Measurements from ENCODE around the gene PRR30. TPM values are rescaled to one million over a fixed set of nuclear protein-coding genes. Genes with fewer than 3 reads are reported as not detected.
"Not testable (repeated sequence)": the region's sequence is repeated elsewhere in the genome, so short reads cannot be mapped to it uniquely, and the experiment has no call there.

Gene PRR30
- total RNA-seq, 1 donor, result not detected

GRCh38 chr2:27178469-27178868, 39.3 kb upstream of the PRR30 start:
- TF ChIP-seq, protein P1, sequence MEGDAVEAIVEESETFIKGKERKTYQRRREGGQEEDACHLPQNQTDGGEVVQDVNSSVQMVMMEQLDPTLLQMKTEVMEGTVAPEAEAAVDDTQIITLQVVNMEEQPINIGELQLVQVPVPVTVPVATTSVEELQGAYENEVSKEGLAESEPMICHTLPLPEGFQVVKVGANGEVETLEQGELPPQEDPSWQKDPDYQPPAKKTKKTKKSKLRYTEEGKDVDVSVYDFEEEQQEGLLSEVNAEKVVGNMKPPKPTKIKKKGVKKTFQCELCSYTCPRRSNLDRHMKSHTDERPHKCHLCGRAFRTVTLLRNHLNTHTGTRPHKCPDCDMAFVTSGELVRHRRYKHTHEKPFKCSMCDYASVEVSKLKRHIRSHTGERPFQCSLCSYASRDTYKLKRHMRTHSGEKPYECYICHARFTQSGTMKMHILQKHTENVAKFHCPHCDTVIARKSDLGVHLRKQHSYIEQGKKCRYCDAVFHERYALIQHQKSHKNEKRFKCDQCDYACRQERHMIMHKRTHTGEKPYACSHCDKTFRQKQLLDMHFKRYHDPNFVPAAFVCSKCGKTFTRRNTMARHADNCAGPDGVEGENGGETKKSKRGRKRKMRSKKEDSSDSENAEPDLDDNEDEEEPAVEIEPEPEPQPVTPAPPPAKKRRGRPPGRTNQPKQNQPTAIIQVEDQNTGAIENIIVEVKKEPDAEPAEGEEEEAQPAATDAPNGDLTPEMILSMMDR (IDR thresholded peaks at IDR 0.05; ENCODE audit: insufficient read depth, low read length), result no peak
- no peak overlapping the region for H3K4me3 ChIP-seq (ENCODE audit: low read depth, low read length)
- no peak for DNase-seq (ENCODE audit: low read depth)

DNA sequence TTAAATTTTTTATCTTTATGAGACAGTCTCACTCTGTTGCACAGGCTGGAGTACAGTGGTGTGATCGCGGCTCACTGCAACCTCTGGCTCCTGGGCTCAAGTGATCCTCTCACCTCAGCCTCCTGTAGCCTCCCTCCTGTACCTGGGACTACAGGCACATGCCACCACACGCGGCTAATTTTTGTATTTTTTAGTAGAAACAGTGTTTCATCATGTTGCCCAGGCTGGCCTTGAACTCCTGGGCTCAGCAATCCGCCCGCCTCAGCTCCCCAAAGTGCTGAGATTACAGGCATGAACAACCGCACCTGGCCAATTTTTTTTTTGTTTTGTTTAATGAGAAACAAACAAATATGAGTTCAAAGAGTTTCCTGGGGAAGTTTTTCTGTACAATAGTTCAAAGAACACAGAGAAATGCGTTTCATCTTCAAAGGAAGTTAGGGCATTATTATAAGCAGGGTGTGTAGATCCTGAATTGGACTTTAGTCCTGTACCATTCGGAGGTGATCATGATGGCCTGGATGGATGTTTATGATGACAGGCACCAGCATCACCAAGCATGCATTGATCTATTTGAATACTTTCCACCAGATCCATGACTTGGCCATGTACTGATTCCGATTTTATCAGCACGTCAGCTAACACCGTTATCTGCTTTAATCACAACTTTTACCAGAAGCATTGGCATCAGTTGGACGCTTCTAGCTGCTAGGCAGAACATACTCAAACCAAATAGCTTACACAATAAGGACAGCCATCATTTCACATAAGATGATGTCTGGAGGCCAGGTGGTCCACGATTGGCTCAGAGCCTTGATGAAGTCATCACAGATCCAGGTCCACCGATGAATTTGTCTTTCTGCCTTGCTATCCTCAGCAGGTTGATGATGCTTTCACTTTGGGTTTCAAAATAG, 38.5 kb upstream of the PRR30 start:
- no peak for DNase-seq (ENCODE audit: low read depth)
- H3K4me3 ChIP-seq (ENCODE audit: low read depth, low read length), result no peak overlapping the region
- TF ChIP-seq, protein P1 (IDR thresholded peaks at IDR 0.05; ENCODE audit: insufficient read depth, low read length), result no peak

GRCh38 chr2:27175781-27176180, 36.6 kb upstream of the PRR30 start:
- DNase-seq (ENCODE audit: low read depth); H3K4me3 ChIP-seq (ENCODE audit: low read depth, low read length): not testable (repeated sequence)

GRCh38 chr2:27175330-27175729, 36.1 kb upstream of the PRR30 start:
- H3K4me3 ChIP-seq (ENCODE audit: low read depth, low read length), result no peak overlapping the region
- TF ChIP-seq, protein P1 (IDR thresholded peaks at IDR 0.05; ENCODE audit: insufficient read depth, low read length), result no peak
- peak; percentile 48 for DNase-seq (ENCODE audit: low read depth)

DNA sequence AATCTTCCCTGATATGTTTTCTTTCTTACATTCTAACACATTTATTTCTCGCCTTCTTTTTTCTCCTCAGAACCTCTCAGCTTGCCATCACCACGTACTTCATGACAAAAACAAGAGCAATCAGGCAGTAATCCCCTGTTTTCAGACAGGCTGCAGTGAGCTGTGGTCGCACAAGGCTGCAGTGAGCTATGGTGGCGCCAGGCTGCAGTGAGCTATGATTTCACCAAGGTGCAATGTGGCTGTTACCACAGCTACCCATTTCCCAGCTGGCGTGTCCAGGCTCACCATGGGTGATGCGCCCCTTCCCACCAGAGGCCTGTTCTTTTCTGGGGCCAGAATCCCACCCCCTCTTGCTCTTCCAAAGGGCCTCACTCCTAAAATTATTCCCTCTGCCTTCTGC, 35.4 kb upstream of the PRR30 start:
- no peak overlapping the region for H3K4me3 ChIP-seq (ENCODE audit: low read depth, low read length)
- TF ChIP-seq, protein P1 (IDR thresholded peaks at IDR 0.05; ENCODE audit: insufficient read depth, low read length), result no peak
- no peak for DNase-seq (ENCODE audit: low read depth)

DNA sequence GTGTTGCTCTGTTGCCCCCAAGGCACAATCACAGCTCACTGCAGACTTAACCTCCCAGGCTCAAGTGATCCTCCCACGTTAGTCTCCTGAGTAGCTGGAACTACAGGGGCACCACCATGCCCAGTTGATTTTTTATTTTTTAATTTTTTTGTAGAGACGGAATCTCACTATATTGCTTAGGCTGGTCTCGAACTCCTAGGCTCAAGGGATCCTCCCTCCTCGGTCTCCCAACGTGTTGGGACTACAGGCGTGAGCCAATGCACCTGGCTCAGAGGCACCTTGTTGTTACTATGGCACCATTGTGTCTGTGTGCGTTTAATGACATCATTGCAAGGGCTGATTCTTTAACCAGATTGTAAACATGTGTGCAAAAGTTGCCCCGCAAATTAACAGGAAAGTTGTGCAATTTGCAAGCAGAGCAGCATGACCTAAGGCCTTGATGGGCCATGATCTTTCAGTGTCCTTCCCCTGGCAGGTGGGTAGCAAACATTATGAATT, 32.2 kb upstream of the PRR30 start:
- no peak for DNase-seq (ENCODE audit: low read depth)
- no peak overlapping the region for H3K4me3 ChIP-seq (ENCODE audit: low read depth, low read length)

More for the DNA sequence above, 32.2 kb upstream of the PRR30 start:
- TF ChIP-seq, protein P1 (IDR thresholded peaks at IDR 0.05; ENCODE audit: insufficient read depth, low read length), result no peak

Measured in fibroblast of the aortic adventitia (primary cell).